Endothelial cell of umbilical vein (primary cell): ENCODE measurements around the gene FBXO11. TPM values are rescaled to one million over a fixed set of nuclear protein-coding genes. Genes with fewer than 3 reads are reported as not detected.

Experiments
- BruUV-seq: library from RNA; stranded (reverse); fragments of 400-500 nt; replicated peaks from 2 replicates; lab custom pipeline; 2021; lab: Mats Ljungman, UMichigan
- CTCF ChIA-PET: fragments of 300-600, 350-600 bp; sonication (Branson Sonifier 250); formaldehyde crosslinking; loops from one replicate; lab custom pipeline; 2021; ENCODE audit warnings: antibody characterized with exemption, inconsistent platforms; lab: Charles Lee
- POLR2A ChIA-PET: fragments of 300-600, 350-600 bp; sonication (Branson Sonifier 250); formaldehyde crosslinking; loops from one replicate; lab custom pipeline; 2021; ENCODE audit warnings: antibody characterized with exemption, inconsistent platforms; lab: Charles Lee
- DNase-seq: peaks from one replicate; pipeline ENCODE4 v3.0.0-alpha.2; 2011; ENCODE audit warnings: low read depth, low spot score
- FAIRE-seq: peaks from 2 replicates; lab custom pipeline; 2011; peaks lifted over from hg19 to GRCh38; lab: Jason Lieb, UNC
- H2AFZ ChIP-seq: 2 replicates; pipeline ENCODE4 v1.6.0; 2012; ENCODE audit warnings: low read depth, low read length, control low read depth, inconsistent platforms
- H3K27ac ChIP-seq: 2 replicates; pipeline ENCODE4 v1.5.1; 2011; ENCODE audit warnings: low read depth, mild to moderate bottlenecking, control low read depth, low read length, moderate library complexity; ENCODE audit not compliant: insufficient read depth
- H3K27me3 ChIP-seq, 2 experiments: 2 replicates each; pipeline versions ENCODE4 v1.6.0 to v1.6.1; 2011; ENCODE audit warnings: low read length in 2 of 2, mixed read lengths in 1 of 2; ENCODE audit not compliant: control insufficient read depth in 2 of 2, insufficient read depth in 2 of 2
- H3K36me3 ChIP-seq, 2 experiments: 2 replicates in 1 of 2; 3 replicates in 1 of 2; pipeline ENCODE4 v1.5.1; 2011; ENCODE audit warnings: low read length in 2 of 2, mild to moderate bottlenecking in 1 of 2, moderate library complexity in 1 of 2; ENCODE audit not compliant: control insufficient read depth in 2 of 2, insufficient read depth in 2 of 2; ENCODE audit errors: extremely low read depth in 1 of 2
- H3K4me1 ChIP-seq: 3 replicates; pipeline ENCODE4 v1.5.1; 2011; ENCODE audit warnings: mild to moderate bottlenecking, low read length; ENCODE audit not compliant: control insufficient read depth, insufficient read depth; ENCODE audit errors: extremely low read depth
- H3K4me2 ChIP-seq: 2 replicates; pipeline ENCODE4 v1.6.1; 2011; ENCODE audit warnings: low read length, control low read depth, mixed read lengths; ENCODE audit not compliant: insufficient read depth
- H3K4me3 ChIP-seq, 3 experiments: fragments of 200-600 bp in 1 of 3; sonication (generic), shearing (Covaris generic) in 1 of 3; replicated peaks in 1 of 3; 2 replicates each; pipeline ENCODE4 v1.5.1; 2011 to 2016; ENCODE audit warnings: control low read depth in 3 of 3, low read length in 3 of 3, mild to moderate bottlenecking in 2 of 3, inconsistent platforms in 1 of 3, low read depth in 1 of 3, moderate library complexity in 1 of 3; ENCODE audit not compliant: insufficient read depth in 1 of 3
- H3K79me2 ChIP-seq: 2 replicates; pipeline ENCODE4 v1.6.0; 2012; ENCODE audit warnings: low read length, inconsistent platforms; ENCODE audit not compliant: control insufficient read depth, insufficient read depth
- H3K9ac ChIP-seq: replicated peaks from 2 replicates; pipeline ENCODE3; 2011; ENCODE audit warnings: low read length, control low read depth; ENCODE audit not compliant: insufficient read depth; ENCODE audit errors: extremely low read depth
- H3K9me1 ChIP-seq: replicated peaks from 3 replicates; pipeline ENCODE4 v1.6.0; 2011; ENCODE audit warnings: mild to moderate bottlenecking, low read length; ENCODE audit not compliant: control insufficient read depth, insufficient read depth; ENCODE audit errors: extremely low read depth
- H3K9me3 ChIP-seq: replicated peaks from 2 replicates; pipeline ENCODE4 v1.5.1; 2012; ENCODE audit warnings: low read length, inconsistent platforms; ENCODE audit not compliant: control insufficient read depth, insufficient read depth
- H4K20me1 ChIP-seq: replicated peaks from 2 replicates; pipeline ENCODE3; 2011; ENCODE audit warnings: mild to moderate bottlenecking, low read length; ENCODE audit not compliant: control insufficient read depth, insufficient read depth; ENCODE audit errors: extremely low read depth
- EZH2 ChIP-seq: IDR thresholded peaks from 2 replicates; pipeline ENCODE4 v1.6.1; 2012; ENCODE audit warnings: borderline replicate concordance, low read depth, mild to moderate bottlenecking, moderate library complexity, low read length, inconsistent platforms; ENCODE audit not compliant: severe bottlenecking
- FOS ChIP-seq: IDR thresholded peaks from 2 replicates; pipeline ENCODE4 v1.6.1; 2011; ENCODE audit warnings: mild to moderate bottlenecking, low read length, moderate library complexity, borderline replicate concordance; ENCODE audit not compliant: insufficient read depth
- GATA2 ChIP-seq: IDR thresholded peaks from 2 replicates; pipeline ENCODE4 v1.7.0; 2011; ENCODE audit warnings: low read depth, mild to moderate bottlenecking, moderate library complexity, mixed read lengths, low read length; ENCODE audit not compliant: insufficient read length, insufficient read depth
- JUN ChIP-seq: IDR thresholded peaks from 2 replicates; pipeline ENCODE4 v1.6.1; 2011; ENCODE audit warnings: borderline replicate concordance, low read depth; ENCODE audit not compliant: insufficient read length, insufficient read depth
- MYC ChIP-seq: IDR thresholded peaks from one replicate; pipeline ENCODE4 v1.6.1; 2011; ENCODE audit warnings: mild to moderate bottlenecking, low read depth, low read length
- POLR2A ChIP-seq: IDR thresholded peaks from 2 replicates; pipeline ENCODE4 v1.6.1; 2012; ENCODE audit warnings: low read depth, mild to moderate bottlenecking, control low read depth, low read length
- POLR2AphosphoS5 ChIP-seq: IDR thresholded peaks from 2 replicates; pipeline ENCODE4 v1.6.1; 2012; ENCODE audit warnings: low read depth, mild to moderate bottlenecking, control low read depth, low read length, moderate library complexity; ENCODE audit not compliant: insufficient read depth
- dilution Hi-C: fragments of 300-500 bp; cut with MboI; formaldehyde crosslinking; loops from one replicate; pipeline ENCODE4 v1.15.0; 2019; ENCODE audit warnings: low sequenced_read_pairs; ENCODE audit not compliant: extremely low pct_ligation_motif_present
- intact Hi-C: fragments of 100-400 bp; cut with micrococcal nuclease; formaldehyde crosslinking; loops from one replicate; pipeline ENCODE4 v1.10.0; 2022
- polyA plus RNA-seq, 4 experiments: library from polyadenylated mRNA; depleted of rRNA in 3 of 4; stranded (reverse) in 3 of 4; unstranded in 1 of 4; fragments of >200 nt; gene quantifications; 2 replicates each; pipeline versions ENCODE4 v1.2.1 to v1.2.3, GENCODE V29; 2011 to 2012; ENCODE audit warnings: missing spikeins in 1 of 4
- total RNA-seq: library from RNA; stranded (reverse); gene quantifications from 2 replicates; pipeline ENCODE4 v1.2.3, GENCODE V29; 2021
- TF ChIP-seq, protein P1 (sequence below): IDR thresholded peaks from 2 replicates; pipeline ENCODE4 v1.6.1; 2011; ENCODE audit not compliant: insufficient read depth, insufficient read length
- TF ChIP-seq, protein P2 (sequence below), 2 donors: IDR thresholded peaks; 1 replicate in 1 of 2; 2 replicates in 1 of 2; pipeline ENCODE4 v1.5.1; 2011; ENCODE audit warnings: low read length in 2 of 2, mild to moderate bottlenecking in 2 of 2, moderate library complexity in 2 of 2, control low read depth in 1 of 2, inconsistent platforms in 1 of 2, low read depth in 1 of 2; ENCODE audit not compliant: insufficient read depth in 1 of 2; ENCODE audit errors: extremely low read depth in 1 of 2

FBXO11 gene
- total and polyA plus RNA-seq, 2 donors (not counting 3 experiments of a cell fraction or from before 2014, with no cell fraction given): 23.4 to 59.6 TPM

GRCh38 chr2:47900857-47901256 lies 5.4 kb downstream of the FBXO11 start:
- no peak for FAIRE-seq
- no peaks in the 10 kb centered on the region for H3K27me3 ChIP-seq
- peaks cover 26% of the 10 kb centered on the region for H3K4me1 ChIP-seq
- H3K79me2 ChIP-seq: peaks cover 94% of the 10 kb centered on the region
- no peak overlapping the region for H2AFZ ChIP-seq
- no peaks in the 10 kb centered on the region for H3K36me3 ChIP-seq
- no peak overlapping the region for H3K4me3 ChIP-seq
- H3K9me3 ChIP-seq: no peaks in the 10 kb centered on the region
- H4K20me1 ChIP-seq: peaks cover 11% of the 10 kb centered on the region
- ChIA-PET CTCF (interaction anchor here (2.1 kb wide), 1 partner anchor 42 kb away, joined by 9 read pairs; no protein-coding TSS in a partner anchor), POLR2A (no interaction called here)
- no peak for DNase-seq
- no peak overlapping the region for H3K9ac ChIP-seq
- peaks cover 3% of the 10 kb centered on the region for H3K9me1 ChIP-seq
- no TSS peak for BruUV-seq
- no peak overlapping the region for H3K27ac ChIP-seq
- TF ChIP-seq, protein P1, sequence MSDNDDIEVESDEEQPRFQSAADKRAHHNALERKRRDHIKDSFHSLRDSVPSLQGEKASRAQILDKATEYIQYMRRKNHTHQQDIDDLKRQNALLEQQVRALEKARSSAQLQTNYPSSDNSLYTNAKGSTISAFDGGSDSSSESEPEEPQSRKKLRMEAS: no peak
- TF ChIP-seq FOS (no peak), GATA2 (no peak)
- H3K4me2 ChIP-seq: no peak overlapping the region
- intact Hi-C loops: loop anchor here (10.0 kb wide), 1 partner anchor 444 kb away; no protein-coding TSS in a partner anchor
- dilution Hi-C loops: no loop called here

DNA sequence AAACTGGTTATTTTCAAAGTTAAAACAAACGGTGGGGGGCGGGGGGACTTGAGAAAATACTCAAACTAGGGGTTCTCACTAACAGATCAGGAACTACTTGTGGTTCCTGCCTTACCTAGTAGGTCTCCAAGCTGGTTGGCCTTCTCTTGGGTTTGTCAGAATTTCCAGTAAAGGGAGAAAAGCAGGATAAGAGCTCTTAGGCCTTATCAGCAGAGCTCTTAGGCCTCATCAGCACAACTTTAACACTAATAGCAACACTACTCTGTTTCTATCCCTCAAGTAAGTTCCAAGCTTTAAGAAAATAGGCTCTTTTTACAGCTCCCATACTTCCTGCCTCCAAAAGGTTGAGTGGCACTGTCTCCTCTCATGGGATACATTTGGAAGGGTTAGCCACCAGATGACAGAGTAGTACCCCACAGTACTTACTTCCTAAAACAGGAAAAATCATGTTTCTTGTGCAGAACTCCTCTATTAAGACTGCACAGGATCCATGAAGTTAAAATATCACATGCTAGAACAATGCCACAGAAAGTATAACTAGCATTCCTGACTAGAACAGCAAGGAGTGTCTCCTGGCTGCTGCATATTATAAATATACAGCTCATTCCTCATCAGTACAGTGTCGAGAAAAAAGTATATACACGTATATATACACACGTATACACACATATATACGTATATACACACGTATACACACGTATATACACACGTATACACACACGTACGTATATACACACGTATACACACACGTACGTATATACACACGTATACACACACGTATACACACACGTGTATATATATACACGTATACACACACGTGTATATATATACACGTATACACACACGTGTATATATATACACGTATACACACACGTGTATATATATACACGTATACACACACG lies 6.1 kb downstream of the FBXO11 start:
- POLR2A ChIA-PET: no interaction called here
- Histone ChIP-seq H2AFZ (no peak overlapping the region), H3K79me2 (peaks cover 95% of the 10 kb centered on the region), H3K9ac (no peak overlapping the region), H3K9me1 (peaks cover 3% of the 10 kb centered on the region), H3K4me3 (no peak overlapping the region), H3K27ac (no peak overlapping the region), H3K9me3 (no peaks in the 10 kb centered on the region), H3K4me1 (peaks cover 26% of the 10 kb centered on the region), H3K27me3 (no peaks in the 10 kb centered on the region), H4K20me1 (peaks cover 11% of the 10 kb centered on the region), H3K4me2 (no peak overlapping the region), H3K36me3 (no peaks in the 10 kb centered on the region)
- dilution Hi-C loops (no loop called here), intact Hi-C loops (loop anchor here (10.0 kb wide), 1 partner anchor 445 kb away; no protein-coding TSS in a partner anchor)
- no TSS peak for BruUV-seq
- peak; percentile 26 for DNase-seq
- TF ChIP-seq, protein P2, sequence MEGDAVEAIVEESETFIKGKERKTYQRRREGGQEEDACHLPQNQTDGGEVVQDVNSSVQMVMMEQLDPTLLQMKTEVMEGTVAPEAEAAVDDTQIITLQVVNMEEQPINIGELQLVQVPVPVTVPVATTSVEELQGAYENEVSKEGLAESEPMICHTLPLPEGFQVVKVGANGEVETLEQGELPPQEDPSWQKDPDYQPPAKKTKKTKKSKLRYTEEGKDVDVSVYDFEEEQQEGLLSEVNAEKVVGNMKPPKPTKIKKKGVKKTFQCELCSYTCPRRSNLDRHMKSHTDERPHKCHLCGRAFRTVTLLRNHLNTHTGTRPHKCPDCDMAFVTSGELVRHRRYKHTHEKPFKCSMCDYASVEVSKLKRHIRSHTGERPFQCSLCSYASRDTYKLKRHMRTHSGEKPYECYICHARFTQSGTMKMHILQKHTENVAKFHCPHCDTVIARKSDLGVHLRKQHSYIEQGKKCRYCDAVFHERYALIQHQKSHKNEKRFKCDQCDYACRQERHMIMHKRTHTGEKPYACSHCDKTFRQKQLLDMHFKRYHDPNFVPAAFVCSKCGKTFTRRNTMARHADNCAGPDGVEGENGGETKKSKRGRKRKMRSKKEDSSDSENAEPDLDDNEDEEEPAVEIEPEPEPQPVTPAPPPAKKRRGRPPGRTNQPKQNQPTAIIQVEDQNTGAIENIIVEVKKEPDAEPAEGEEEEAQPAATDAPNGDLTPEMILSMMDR (IDR thresholded peaks at IDR 0.05; ENCODE audit: extremely low read depth in 1 of 2, insufficient read depth in 1 of 2, low read depth in 1 of 2, low read length in 2 of 2): no peak
- TF ChIP-seq MYC (no peak), POLR2AphosphoS5 (no peak), JUN (no peak), EZH2 (no peak), FOS (no peak), GATA2 (no peak), POLR2A (no peak)
- TF ChIP-seq, protein P1: no peak
- FAIRE-seq: no peak
- CTCF ChIA-PET: interaction anchor here (0.7 to 2.1 kb wide), 5 partner anchors 28 to 41 kb away, joined by 4 to 9 read pairs (median 5); no protein-coding TSS in a partner anchor
